SW480 (cell line): Measurements from ENCODE around the gene C2orf72.
"Not testable (repeated sequence)": the region's sequence is repeated elsewhere in the genome, so short reads cannot be mapped to it uniquely, and the experiment has no call there.

Experiments
- DNase-seq: peaks from one replicate; pipeline ENCODE4 v3.0.0-alpha.2; 2016; ENCODE audit warnings: low spot score

Gene C2orf72

DNA sequence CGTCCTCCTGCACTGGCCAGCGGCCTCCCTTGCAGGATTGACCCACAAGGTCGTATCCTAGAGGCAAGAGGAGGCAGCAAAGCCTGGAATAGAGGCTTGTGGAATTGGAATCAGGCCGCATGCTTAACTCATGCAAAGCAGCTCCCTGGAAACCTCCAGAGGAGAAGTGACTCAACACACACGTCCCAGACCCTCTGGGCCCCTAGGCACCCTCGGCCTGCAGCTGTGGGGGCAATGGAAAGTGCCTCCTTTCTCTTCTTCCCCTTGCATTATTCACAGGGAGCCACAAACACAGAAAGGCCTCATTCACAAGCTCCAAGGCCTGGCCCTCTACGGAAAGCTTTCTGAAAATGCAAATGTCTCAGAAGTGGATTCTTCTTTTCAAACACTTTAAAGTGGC, 21.8 kb upstream of the C2orf72 start:
- no peak for DNase-seq

DNA sequence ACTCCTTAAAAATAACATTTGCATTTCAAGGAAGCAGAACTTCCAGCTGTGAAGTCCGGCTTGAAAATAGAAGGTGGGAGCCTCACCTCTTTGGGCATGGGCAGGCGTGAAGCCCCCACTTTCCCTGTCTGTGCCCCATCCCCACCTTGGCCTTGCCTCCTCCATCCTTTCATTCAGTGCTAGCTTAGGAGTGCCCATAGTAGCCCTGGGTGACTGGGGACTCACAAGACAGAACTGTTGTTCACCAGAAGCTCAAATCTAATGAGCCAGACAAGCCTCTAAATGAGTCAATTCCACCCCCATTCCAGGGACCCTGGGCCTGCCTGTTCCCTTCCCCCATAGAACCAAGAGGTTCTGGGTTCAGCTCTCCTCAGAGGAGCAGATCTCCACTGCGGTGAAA, 21.4 kb upstream of the C2orf72 start:
- no peak for DNase-seq

DNA sequence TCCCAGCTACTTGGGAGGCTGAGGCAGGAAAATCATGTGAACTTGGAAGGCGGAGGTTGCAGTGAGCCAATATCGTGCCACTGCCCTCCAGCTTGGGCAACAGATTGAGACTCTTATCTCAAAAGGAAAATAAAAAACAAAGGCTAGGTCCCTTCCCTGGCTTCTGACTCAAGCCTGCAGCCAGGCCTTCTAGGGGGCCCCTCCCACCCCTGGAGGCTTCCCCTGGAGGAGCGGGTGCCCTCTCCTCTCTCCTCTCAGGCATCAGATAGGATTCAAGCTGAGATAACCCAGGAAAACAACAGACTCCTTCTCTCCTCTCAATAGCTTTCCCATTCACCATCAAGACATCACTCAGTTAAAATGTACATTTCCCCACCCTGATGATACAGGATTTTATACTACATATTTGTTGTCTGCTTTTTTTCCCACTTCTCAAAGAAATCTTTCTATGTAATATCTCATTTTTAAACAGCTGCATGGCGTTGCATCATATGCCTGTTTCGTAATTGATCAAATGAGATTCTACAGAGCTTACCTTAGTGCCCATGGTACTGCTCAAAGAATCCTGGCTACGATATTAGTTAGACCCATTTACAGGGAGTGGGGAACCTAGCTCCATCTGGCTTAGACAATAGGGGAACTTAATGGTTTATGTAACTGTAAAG, 20.6 kb upstream of the C2orf72 start:
- no peak for DNase-seq

- peak; percentile 66 for DNase-seq
These were observed 20.1 kb upstream of the C2orf72 start for GRCh38 chr2:231017231-231017598.

DNA sequence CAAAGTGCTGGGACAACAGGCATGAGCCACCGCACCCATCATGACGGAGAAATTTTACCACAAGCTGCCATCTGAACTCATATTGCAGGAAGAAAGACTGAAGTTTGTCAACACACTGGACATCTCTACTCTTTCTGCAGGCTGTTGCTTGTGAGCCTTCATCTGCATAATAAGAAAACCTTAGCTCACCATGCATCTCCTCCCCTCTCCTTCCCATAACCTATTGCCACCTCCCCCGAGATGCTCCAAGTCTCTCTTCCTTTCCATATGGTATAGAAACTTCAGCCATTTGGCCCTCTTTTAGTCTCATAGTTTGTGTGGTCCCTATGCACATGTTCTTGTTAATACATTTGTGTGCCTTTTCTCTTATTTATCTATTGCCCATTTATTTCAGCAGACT, 19.1 kb upstream of the C2orf72 start:
- no peak for DNase-seq

- not testable (repeated sequence) for DNase-seq
These were observed 12.3 kb upstream of the C2orf72 start for GRCh38 chr2:231025059-231025458.

DNA sequence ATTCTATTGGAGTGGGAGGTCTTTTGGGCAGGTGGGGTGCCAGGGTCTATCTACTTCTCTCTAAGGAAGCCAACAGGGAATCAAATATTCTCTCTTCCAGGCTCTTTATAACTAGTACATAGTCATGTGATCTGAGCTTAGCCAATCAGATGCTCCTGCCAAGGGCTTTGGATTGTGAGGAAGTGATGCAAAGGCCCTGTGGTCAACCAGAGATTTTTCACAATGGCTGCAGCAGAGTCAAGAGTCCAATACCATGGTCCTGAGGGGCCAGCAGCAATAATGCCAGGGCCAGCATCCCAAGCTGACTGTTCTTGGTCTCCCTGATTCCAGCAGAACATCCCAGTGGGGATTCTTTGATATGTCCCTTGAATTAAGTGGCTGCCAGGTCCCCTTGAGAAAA, 8.4 kb upstream of the C2orf72 start:
- DNase-seq: no peak

GRCh38 chr2:231029563-231029962, 7.8 kb upstream of the C2orf72 start:
- no peak for DNase-seq

DNA sequence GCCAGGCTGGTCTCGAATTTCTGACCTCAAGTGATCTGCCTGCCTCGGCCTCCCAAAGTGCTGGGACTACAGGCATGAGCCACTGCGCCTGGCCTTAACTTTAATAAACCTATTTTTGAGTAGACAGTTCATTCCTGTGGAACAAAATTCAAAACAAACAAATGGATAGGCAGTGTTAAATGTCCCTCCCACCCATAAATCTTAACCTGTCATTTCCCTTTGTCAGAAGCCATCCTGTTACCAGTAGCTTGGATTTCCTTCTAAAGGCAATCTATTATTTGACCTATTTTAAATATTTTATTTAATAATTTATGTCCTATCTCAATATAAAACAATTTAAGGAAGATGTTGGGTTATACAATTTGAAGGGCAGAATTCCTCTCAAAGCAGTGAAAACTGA, 6.6 kb upstream of the C2orf72 start:
- DNase-seq: no peak

DNA sequence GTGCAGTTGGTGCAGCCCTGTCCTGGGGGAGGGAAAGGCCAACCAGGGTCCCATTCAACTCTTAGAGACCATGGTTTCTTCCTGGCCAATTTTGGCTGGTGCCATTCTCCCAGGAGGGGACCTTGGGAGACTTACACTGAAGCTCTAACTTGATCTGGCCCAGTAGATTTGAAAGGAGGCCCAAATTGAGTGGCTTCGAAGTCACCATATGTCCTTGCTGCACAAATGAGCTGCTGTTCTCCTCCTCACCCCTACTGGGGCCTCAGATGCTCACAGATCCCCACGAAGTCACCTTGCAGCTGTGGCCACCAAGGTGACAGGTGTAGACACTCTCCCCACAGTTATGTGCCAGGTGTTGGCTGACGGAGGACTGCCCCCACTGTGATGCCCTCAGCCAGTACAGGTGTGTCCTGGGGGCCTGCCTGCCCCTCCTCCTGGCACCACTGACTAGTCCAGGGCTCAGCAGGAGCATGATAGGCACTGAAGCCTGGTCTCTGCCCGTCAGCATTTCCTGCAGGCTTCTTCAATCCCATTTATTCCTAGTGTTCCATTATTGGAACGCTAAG, 4.7 kb upstream of the C2orf72 start:
- no peak for DNase-seq

GRCh38 chr2:231033147-231034132, 3.9 kb upstream of the C2orf72 start:
- no peak for DNase-seq

- no peak for DNase-seq
These were observed 2.9 kb upstream of the C2orf72 start for GRCh38 chr2:231034291-231034882.

- DNase-seq: no peak
These were observed 1.2 kb upstream of the C2orf72 start for GRCh38 chr2:231036131-231036530.

DNA sequence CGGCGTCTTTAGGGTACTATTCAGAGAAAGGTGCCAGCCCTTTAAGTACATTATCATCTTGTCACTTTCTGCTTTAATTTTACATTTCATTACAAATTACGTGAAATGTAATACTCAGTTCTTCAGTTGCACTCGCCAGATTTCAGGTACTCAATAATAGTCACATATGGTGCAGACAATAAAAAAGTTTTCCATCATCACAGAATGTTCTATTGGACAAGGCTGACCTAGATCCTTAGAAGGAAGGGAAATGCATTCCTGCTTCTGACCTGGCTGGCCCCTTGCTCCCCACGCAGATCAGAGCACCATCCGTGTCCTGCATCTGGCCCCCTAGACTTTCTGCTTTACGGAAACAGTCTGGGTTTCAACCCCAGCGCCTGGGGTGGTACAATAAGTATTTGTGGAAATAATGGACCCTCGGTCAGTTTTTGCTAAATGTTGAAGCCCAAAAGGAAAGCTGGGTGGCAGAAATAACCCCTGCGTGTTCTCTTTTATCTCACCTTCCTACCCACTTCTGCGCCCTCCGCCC, 681 bp upstream of the C2orf72 start:
- no peak for DNase-seq

- DNase-seq: peak; percentile 16
These were observed 584 bp downstream of the C2orf72 start for GRCh38 chr2:231037731-231038482.

- no peak for DNase-seq
These were observed 1.4 kb downstream of the C2orf72 start for GRCh38 chr2:231038483-231039293.

- DNase-seq: no peak
These were observed 2.0 kb downstream of the C2orf72 start for GRCh38 chr2:231039294-231039664.

GRCh38 chr2:231039821-231040364, 2.6 kb downstream of the C2orf72 start:
- no peak for DNase-seq

DNA sequence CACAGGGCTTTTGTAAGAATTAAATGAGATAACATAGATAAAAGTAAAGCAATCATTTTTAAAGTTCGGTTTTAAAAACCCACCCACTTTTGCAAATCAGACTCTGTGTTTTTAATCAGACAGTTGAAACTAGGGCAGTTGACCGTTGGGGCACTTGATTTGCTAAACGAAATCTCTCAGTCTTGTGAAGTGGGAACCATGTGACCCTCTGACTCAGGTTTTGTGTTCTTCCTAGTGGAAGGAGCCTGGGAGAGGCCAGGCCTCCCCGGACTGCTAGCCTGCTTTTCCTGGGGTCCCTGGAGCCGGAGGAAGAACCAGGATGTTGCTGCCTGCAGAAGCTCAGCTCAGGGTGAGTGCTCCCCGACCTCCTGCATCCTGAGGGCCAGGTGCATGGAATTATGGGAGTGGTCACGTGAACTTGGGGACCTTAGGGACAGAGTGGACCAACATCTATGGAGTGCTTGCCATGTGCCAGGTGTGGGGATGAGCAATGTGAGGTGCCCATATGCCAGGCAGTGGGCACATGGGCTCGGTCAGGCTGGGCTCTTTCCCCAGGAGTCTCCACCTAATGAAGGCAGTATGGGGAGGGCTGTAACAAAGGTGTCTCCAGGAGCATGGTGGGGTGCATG, 3.9 kb downstream of the C2orf72 start:
- no peak for DNase-seq

DNA sequence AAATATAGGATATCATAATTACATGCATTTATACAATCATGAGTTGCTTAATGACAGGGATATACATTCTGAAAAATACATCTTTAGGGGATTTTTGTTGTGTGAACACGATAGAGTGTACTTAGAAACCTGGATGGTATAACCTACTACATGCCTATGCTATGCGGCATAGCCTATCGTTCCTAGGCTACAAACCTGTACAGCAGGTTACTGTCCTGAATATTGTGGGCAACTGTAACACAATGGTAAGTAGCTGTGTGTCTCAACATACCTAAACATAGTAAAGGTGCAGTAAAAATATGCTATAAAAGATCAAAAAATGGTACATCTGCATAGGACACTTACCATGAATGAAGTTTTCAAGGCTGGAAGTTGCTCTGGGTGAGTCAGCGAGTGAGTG, 6.5 kb downstream of the C2orf72 start:
- DNase-seq: no peak
